ENCODE results near the gene ENKUR. TPM values are rescaled to one million over a fixed set of nuclear protein-coding genes. Genes with fewer than 3 reads are reported as not detected.
A peak's percentile ranks its signal among the peaks of the same experiment; 100 is the strongest.

The ENKUR gene
- total and polyA plus RNA-seq, 10 donors, result 0.03 to 1.1 (median 0.32) TPM; not detected in 3

DNA sequence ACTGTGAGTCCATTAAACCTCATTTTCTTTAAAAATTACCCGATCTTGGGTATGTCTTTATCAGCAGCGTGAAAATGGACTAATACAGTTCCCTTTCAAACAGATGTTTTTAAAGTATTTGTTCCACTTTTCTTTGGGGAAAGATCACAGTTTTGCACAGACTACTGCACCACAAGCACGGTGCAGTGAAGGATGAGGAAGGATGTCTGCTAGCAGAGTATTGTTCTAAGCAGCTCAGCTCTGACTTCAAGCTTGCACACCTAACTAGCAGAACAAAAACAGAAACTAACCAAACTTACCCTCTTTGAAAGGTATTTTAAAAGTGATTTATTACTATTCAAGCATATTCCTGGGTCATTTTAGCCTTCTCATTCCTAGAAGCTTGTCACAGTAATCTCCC, 20.4 kb upstream of the ENKUR start:
- H3K36me3 ChIP-seq, result no peaks in the 10 kb centered on the region
- WGBS, 5 donors, result 22 to 34% (median 27%) methylated on average over 3 of the region's 3 CpGs
- TF ChIP-seq POLR2A (IDR thresholded peaks at IDR 0.05), result no peak
- TF ChIP-seq, protein P1, sequence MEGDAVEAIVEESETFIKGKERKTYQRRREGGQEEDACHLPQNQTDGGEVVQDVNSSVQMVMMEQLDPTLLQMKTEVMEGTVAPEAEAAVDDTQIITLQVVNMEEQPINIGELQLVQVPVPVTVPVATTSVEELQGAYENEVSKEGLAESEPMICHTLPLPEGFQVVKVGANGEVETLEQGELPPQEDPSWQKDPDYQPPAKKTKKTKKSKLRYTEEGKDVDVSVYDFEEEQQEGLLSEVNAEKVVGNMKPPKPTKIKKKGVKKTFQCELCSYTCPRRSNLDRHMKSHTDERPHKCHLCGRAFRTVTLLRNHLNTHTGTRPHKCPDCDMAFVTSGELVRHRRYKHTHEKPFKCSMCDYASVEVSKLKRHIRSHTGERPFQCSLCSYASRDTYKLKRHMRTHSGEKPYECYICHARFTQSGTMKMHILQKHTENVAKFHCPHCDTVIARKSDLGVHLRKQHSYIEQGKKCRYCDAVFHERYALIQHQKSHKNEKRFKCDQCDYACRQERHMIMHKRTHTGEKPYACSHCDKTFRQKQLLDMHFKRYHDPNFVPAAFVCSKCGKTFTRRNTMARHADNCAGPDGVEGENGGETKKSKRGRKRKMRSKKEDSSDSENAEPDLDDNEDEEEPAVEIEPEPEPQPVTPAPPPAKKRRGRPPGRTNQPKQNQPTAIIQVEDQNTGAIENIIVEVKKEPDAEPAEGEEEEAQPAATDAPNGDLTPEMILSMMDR (IDR thresholded peaks at IDR 0.05 in 8 of 11, conservative IDR thresholded peaks at IDR 0.05 in 3 of 11), result no peak
- TF ChIP-seq POLR2AphosphoS5 (IDR thresholded peaks at IDR 0.05), result no peak
- no peak overlapping the region for H3K27ac ChIP-seq
- DNase-seq, result no peak
- no peaks in the 10 kb centered on the region for H3K9me3 ChIP-seq
- H3K4me1 ChIP-seq, result no peaks in the 10 kb centered on the region
- no peak overlapping the region for H3K4me3 ChIP-seq
- H3K27me3 ChIP-seq (replicated peaks in 1 of 7), result no peaks in the 10 kb centered on the region
- intact Hi-C loops (cut with DNase I; ENCODE audit: low total_unique reads), result no loop called here

- no peak overlapping the region for H3K27ac ChIP-seq
- no peak overlapping the region for H3K4me3 ChIP-seq
- intact Hi-C loops (cut with DNase I; ENCODE audit: low total_unique reads), result no loop called here
- peaks cover 0 to 5% (median 1%) of the 10 kb centered on the region in 6 donors for H3K4me1 ChIP-seq
- 94 to 98% (median 96%) methylated on average over 2 of the region's 2 CpGs for WGBS, 5 donors
- DNase-seq, result no peak
- peaks cover 0 to 11% (median 0%) of the 10 kb centered on the region in 8 donors for H3K9me3 ChIP-seq
- TF ChIP-seq, protein P1 (IDR thresholded peaks at IDR 0.05 in 8 of 11, conservative IDR thresholded peaks at IDR 0.05 in 3 of 11), result no peak
- H3K27me3 ChIP-seq (replicated peaks in 1 of 7), result no peaks in the 10 kb centered on the region
- H3K36me3 ChIP-seq, result no peaks in the 10 kb centered on the region
These were observed 13.6 kb upstream of the ENKUR start for GRCh38 chr10:25029519-25029918.

DNA sequence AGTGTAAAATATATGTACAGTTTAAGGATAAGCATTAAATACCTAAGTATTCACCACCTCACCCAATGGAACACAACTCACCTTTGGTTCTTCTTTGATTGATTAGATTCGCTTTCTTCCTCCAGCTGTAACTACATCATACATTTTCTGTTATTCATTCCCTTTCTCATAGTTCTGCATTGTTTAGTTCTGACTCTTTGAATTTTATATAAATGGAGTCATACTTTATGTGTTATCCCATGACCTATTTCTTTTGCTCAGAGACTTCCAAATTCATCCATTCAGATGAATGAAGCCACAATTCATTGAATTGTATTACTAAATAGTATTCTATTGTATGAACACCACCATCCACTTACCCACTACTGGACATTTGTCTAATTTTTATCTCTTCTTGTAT, 12.8 kb upstream of the ENKUR start:
- Histone ChIP-seq H3K36me3 (no peaks in the 10 kb centered on the region), H3K4me1 (peaks cover 0 to 9% (median 2%) of the 10 kb centered on the region in 6 donors), H3K9me3 (peaks cover 0 to 11% (median 0%) of the 10 kb centered on the region in 8 donors), H3K4me3 (no peak overlapping the region), H3K27ac (no peak overlapping the region), H3K27me3 (replicated peaks in 1 of 7) (no peaks in the 10 kb centered on the region)
- WGBS, 5 donors, result 90 to 98% (median 96%) methylated on average over 1 of the region's 1 CpG
- DNase-seq, result no peak
- TF ChIP-seq, protein P1 (IDR thresholded peaks at IDR 0.05 in 8 of 11, conservative IDR thresholded peaks at IDR 0.05 in 3 of 11), result no peak
- TF ChIP-seq POLR2AphosphoS5 (IDR thresholded peaks at IDR 0.05), result no peak
- TF ChIP-seq POLR2A (IDR thresholded peaks at IDR 0.05), result no peak
- intact Hi-C loops (cut with DNase I; ENCODE audit: low total_unique reads), result no loop called here

DNA sequence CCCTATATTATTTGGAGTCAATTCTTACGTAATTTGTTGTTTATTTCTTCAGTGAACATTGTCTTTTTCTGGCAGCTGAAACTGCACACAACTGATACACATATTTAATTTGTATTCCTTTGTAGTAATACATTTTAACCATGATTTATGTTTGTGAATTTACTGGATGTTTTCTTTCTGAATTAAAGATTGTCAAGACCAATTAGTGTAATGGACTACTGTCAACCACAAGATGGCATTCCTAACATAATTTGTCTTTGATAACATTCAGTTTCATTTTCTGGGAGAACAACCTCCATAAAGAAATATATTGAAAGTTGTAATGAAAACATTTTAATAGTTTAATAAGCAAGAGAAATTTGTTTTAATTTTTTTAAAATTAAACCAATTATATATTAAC, 10.5 kb upstream of the ENKUR start:
- H3K27me3 ChIP-seq (replicated peaks in 1 of 7), result no peaks in the 10 kb centered on the region
- H3K4me3 ChIP-seq, result no peak overlapping the region
- DNase-seq, result no peak
- WGBS, 5 donors, result 75 to 90% (median 83%) methylated on average over 1 of the region's 1 CpG
- no peaks in the 10 kb centered on the region for H3K36me3 ChIP-seq
- no peak for TF ChIP-seq POLR2A (IDR thresholded peaks at IDR 0.05)
- TF ChIP-seq, protein P1 (IDR thresholded peaks at IDR 0.05 in 8 of 11, conservative IDR thresholded peaks at IDR 0.05 in 3 of 11), result peak in 2 of 11 experiments; percentile 25 to 26
- H3K27ac ChIP-seq, result no peak overlapping the region
- peaks cover 0 to 16% (median 4%) of the 10 kb centered on the region in 6 donors for H3K4me1 ChIP-seq
- intact Hi-C loops (cut with DNase I; ENCODE audit: low total_unique reads), result no loop called here
- peaks cover 0 to 11% (median 0%) of the 10 kb centered on the region in 8 donors for H3K9me3 ChIP-seq
